ENCODE results near the gene CCDC182.

CCDC182 gene

GRCh38 chr17:57782062-57782490 lies 37.0 kb upstream of the CCDC182 start:
- no peak overlapping the region for H3K4me3 ChIP-seq (ENCODE audit: low read depth, low read length)
- TF ChIP-seq, protein P1, sequence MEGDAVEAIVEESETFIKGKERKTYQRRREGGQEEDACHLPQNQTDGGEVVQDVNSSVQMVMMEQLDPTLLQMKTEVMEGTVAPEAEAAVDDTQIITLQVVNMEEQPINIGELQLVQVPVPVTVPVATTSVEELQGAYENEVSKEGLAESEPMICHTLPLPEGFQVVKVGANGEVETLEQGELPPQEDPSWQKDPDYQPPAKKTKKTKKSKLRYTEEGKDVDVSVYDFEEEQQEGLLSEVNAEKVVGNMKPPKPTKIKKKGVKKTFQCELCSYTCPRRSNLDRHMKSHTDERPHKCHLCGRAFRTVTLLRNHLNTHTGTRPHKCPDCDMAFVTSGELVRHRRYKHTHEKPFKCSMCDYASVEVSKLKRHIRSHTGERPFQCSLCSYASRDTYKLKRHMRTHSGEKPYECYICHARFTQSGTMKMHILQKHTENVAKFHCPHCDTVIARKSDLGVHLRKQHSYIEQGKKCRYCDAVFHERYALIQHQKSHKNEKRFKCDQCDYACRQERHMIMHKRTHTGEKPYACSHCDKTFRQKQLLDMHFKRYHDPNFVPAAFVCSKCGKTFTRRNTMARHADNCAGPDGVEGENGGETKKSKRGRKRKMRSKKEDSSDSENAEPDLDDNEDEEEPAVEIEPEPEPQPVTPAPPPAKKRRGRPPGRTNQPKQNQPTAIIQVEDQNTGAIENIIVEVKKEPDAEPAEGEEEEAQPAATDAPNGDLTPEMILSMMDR (IDR thresholded peaks at IDR 0.05; ENCODE audit: low read depth, low read length): no peak

DNA sequence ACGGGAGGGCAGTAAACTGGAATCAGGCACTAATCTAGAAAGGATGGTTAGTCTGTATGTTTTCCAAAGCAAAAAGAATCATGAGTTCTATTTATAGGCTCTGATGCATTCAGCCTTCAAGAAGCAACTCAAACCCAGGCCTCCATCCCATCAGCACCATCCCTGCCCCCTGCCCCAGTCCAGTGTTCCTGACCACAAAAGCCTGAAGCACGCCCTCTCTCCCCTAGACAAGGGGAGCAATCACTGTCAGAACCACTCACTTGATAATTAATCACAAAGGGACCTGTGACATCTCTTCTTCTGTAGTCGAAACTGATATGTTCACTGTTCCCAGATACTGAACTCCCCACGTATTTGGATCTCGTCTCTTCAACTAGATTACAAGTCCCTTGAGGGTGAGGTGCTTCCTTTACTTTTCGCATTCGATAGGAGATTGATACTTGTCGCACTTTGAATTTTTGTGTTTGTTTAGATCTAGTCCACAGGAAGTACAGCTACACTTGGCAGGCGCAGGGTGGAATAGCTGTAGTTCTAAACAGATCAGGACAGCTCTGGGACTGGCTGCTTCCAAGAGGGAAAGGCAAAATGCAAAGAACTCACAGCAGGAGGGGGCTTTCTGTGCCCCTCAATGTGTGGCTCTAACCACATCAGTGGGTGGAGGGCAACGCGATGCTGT lies 36.4 kb upstream of the CCDC182 start:
- TF ChIP-seq, protein P1 (IDR thresholded peaks at IDR 0.05; ENCODE audit: low read depth, low read length): no peak
- H3K4me3 ChIP-seq (ENCODE audit: low read depth, low read length): no peak overlapping the region

DNA sequence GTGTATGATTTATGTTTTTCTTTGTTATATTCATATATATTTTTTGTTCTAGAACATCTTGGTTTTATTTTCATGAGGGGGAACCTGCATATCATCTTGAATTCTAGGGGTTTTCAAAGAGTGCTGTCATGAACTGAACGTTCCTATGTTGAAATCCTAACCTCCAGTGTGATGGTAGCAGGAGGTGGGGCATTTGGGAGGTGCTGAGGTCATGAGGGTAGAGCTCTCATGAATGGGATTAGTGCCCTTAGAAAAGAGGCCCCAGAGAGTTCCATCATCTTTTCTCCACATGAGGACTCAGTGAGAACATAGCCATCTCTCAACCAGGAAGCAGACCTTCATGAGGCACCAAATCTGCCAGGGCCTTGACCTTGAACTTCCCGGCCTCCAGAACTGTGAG lies 34.6 kb upstream of the CCDC182 start:
- TF ChIP-seq, protein P1 (IDR thresholded peaks at IDR 0.05; ENCODE audit: low read depth, low read length): no peak

GRCh38 chr17:57778306-57778705 lies 33.2 kb upstream of the CCDC182 start:
- TF ChIP-seq, protein P1 (IDR thresholded peaks at IDR 0.05; ENCODE audit: low read depth, low read length): no peak
- no peak overlapping the region for H3K4me3 ChIP-seq (ENCODE audit: low read depth, low read length)

More for the DNA sequence above, 34.6 kb upstream of the CCDC182 start:
- H3K4me3 ChIP-seq (ENCODE audit: low read depth, low read length): no peak overlapping the region

GRCh38 chr17:57776366-57776765 lies 31.3 kb upstream of the CCDC182 start:
- TF ChIP-seq, protein P1 (IDR thresholded peaks at IDR 0.05; ENCODE audit: low read depth, low read length): no peak
- H3K4me3 ChIP-seq (ENCODE audit: low read depth, low read length): no peak overlapping the region

GRCh38 chr17:57774872-57775271 lies 29.8 kb upstream of the CCDC182 start:
- TF ChIP-seq, protein P1 (IDR thresholded peaks at IDR 0.05; ENCODE audit: low read depth, low read length): no peak
- H3K4me3 ChIP-seq (ENCODE audit: low read depth, low read length): no peak overlapping the region

DNA sequence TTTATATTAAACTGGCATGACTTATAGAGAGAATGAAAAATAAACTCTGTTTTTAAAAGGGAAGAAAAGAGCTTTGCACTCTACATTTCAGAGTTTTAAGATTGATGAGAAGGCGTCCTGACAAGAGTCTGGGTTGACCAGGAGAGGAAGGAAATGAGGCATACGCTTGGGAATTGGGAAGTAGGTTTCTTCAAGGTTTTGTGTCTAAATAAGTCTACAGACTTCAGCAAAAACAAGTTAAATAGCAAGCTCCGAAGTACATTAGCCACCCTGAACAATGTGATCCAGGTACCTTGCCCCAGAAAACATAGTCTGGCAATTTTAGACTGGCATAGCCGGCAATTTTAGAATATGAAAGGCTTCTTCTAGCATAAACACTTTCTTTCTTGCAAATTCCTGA lies 28.5 kb upstream of the CCDC182 start:
- no peak overlapping the region for H3K4me3 ChIP-seq (ENCODE audit: low read depth, low read length)
- TF ChIP-seq, protein P1 (IDR thresholded peaks at IDR 0.05; ENCODE audit: low read depth, low read length): no peak
